ENCODE measurements around the gene ZBTB38. TPM values are rescaled to one million over a fixed set of nuclear protein-coding genes. Genes with fewer than 3 reads are reported as not detected.
A peak's percentile ranks its signal among the peaks of the same experiment; 100 is the strongest.

The ZBTB38 gene
- total and polyA plus RNA-seq, 8 donors = 5.7 to 46.8 (median 30.9) TPM

GRCh38 chr3:141360888-141361598 lies 7.3 kb upstream of the ZBTB38 start:
- intact Hi-C loops (cut with DNase I) = loop anchor here in 2 of 3 donors (2.0 to 10.0 kb wide), 3 partner anchors 54 to 94 kb away; no protein-coding TSS in a partner anchor
- Histone ChIP-seq H3K4me3 (no peak overlapping the region), H3K27me3 (no peaks in the 10 kb centered on the region), H3K9me3 (no peaks in the 10 kb centered on the region), H3K27ac (peak overlapping the region in 1 of 4 donors; percentile 32), H3K4me1 (peaks cover 4 to 6% (median 4%) of the 10 kb centered on the region in 3 donors), H3K36me3 (no peaks in the 10 kb centered on the region)
- 10 to 13% methylated on average over 6 of the region's 6 CpGs for WGBS, 2 donors
- peak; percentile 84 to 97 (median 94) for ATAC-seq
- peak in 1 of 6 donors; percentile 9 for DNase-seq
- TF ChIP-seq CTCF (IDR thresholded peaks at IDR 0.05) = peak; percentile 33 to 72 (median 48)
- FAIRE-seq = peak; percentile 41

GRCh38 chr3:141362736-141363135 lies 5.6 kb upstream of the ZBTB38 start:
- H3K27me3 ChIP-seq = no peaks in the 10 kb centered on the region
- 97 to 98% methylated on average over 1 of the region's 1 CpG for WGBS, 2 donors
- ATAC-seq (no peak), DNase-seq (no peak), FAIRE-seq (no peak)
- no peaks in the 10 kb centered on the region for H3K9me3 ChIP-seq
- TF ChIP-seq CTCF (IDR thresholded peaks at IDR 0.05) = no peak
- no peaks in the 10 kb centered on the region for H3K36me3 ChIP-seq
- H3K27ac ChIP-seq = no peak overlapping the region
- intact Hi-C loops (cut with DNase I) = loop anchor here in 1 of 3 donors (10.0 kb wide), 2 partner anchors 52 to 82 kb away; no protein-coding TSS in a partner anchor
- peaks cover 9 to 20% (median 13%) of the 10 kb centered on the region in 3 donors for H3K4me1 ChIP-seq
- no peak overlapping the region for H3K4me3 ChIP-seq

- peaks cover 9 to 26% (median 13%) of the 10 kb centered on the region in 3 donors for H3K4me1 ChIP-seq
- ATAC-seq = no peak
- TF ChIP-seq CTCF (IDR thresholded peaks at IDR 0.05) = no peak
- no peaks in the 10 kb centered on the region for H3K9me3 ChIP-seq
- intact Hi-C loops (cut with DNase I) = loop anchor here in 1 of 3 donors (10.0 kb wide), 2 partner anchors 50 to 80 kb away; no protein-coding TSS in a partner anchor
- H3K27ac ChIP-seq = no peak overlapping the region
- no peak for DNase-seq
- no peaks in the 10 kb centered on the region for H3K36me3 ChIP-seq
- WGBS, 2 donors = 87 to 92% methylated on average over 1 of the region's 1 CpG
- H3K27me3 ChIP-seq = no peaks in the 10 kb centered on the region
- H3K4me3 ChIP-seq = no peak overlapping the region
- FAIRE-seq = no peak
Observed at GRCh38 chr3:141365201-141365600, 3.1 kb upstream of the ZBTB38 start.

GRCh38 chr3:141366285-141367037 lies 1.8 kb upstream of the ZBTB38 start:
- no peak for TF ChIP-seq CTCF (IDR thresholded peaks at IDR 0.05)
- Histone ChIP-seq H3K27ac (peak overlapping the region; percentile 65 to 88 (median 82)), H3K27me3 (no peaks in the 10 kb centered on the region), H3K36me3 (no peaks in the 10 kb centered on the region), H3K4me1 (peaks cover 5 to 26% (median 13%) of the 10 kb centered on the region in 3 donors), H3K9me3 (no peaks in the 10 kb centered on the region), H3K4me3 (no peak overlapping the region)
- DNase-seq (peak in 4 of 6 donors; percentile 41 to 53 (median 48)), ATAC-seq (peak; percentile 14 to 50 (median 42)), FAIRE-seq (no peak)
- 38 to 40% methylated on average over 5 of the region's 5 CpGs for WGBS, 2 donors
- intact Hi-C loops (cut with DNase I) = loop anchor here in 1 of 3 donors (10.0 kb wide), 2 partner anchors 48 to 78 kb away; no protein-coding TSS in a partner anchor
